OCI-LY7 (cell line): Measurements from ENCODE around the gene INTS13.

Experiments
- CTCF ChIP-seq: fragments of 200-600 bp; sonication (generic); conservative IDR thresholded peaks from 2 replicates; pipeline ENCODE4 v1.5.1; 2014; ENCODE audit warnings: mild to moderate bottlenecking, antibody characterized with exemption, low read length, moderate library complexity, mixed read lengths
- EZH2phosphoT487 ChIP-seq: fragments of 200-600 bp; sonication (generic); IDR thresholded peaks from 2 replicates; pipeline ENCODE4 v1.6.1; 2018; ENCODE audit warnings: low read depth, borderline replicate concordance, mild to moderate bottlenecking, mixed run types, antibody characterized with exemption, low read length, moderate library complexity, mixed read lengths

DNA sequence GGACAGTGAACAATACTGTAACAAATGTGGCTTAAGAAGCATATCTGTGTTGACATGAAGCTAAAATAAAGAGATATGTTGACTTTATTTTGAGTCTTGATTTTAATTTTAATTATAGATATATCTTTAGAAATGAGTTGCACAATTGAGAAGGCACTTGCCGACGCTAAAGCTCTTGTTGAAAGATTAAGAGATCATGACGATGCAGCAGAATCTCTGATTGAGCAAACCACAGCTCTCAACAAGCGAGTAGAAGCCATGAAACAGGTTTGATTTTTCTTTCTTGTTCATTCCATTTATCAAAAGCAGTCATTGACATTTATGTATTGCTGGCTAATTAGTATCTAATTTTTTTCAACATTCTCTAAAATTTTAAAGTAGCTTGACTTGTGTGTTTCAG is 16.2 kb upstream of the INTS13 start:
- TF ChIP-seq CTCF (no peak), EZH2phosphoT487 (no peak)
